ENCODE results near the gene ARHGAP27.

ARHGAP27 gene

GRCh38 chr17:45405250-45406086, 27.2 kb downstream of the ARHGAP27 start:
- no peak for DNase-seq

DNA sequence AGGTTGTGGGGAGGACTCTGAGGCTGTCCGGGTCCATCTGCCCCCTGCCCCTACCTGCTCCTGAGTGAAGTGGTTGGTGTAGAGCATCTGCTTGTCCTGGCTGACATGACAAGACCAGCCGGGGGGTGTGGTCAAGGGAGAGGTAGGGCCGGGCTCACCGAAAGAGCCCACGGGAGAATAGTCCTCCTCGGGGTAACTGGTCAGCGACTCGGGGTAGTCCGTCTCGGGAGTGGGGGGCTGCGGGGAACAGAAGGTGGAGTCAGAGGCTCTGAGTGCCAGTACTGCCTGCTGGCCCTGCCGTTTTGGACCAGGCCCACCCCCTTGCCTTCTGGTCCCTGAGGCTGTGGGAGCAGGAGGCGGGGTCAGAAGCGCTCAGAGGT, 27.8 kb downstream of the ARHGAP27 start:
- DNase-seq = no peak

- DNase-seq = no peak
Measured at GRCh38 chr17:45403906-45404490, 28.7 kb downstream of the ARHGAP27 start.

DNA sequence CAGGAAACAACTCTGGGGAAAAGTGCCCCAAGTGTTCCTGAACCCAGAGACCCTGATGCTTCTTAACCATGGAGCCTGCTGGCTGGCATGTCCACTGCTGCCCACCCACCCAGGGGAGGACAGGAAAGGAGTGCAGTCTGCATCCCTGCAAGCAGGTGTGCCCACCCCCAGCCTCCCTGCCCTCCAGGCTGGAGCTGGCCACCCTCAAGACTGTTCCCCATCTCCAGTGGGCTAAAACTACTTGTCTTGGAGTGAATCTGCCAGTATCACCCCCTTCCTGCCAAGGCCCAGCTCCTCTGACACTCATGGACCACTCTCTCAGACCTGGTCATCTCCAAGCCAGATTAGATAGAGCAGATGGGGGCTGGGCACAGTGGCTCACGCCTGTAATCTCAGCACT, 29.8 kb downstream of the ARHGAP27 start:
- DNase-seq = no peak

GRCh38 chr17:45398800-45399199, 33.9 kb downstream of the ARHGAP27 start:
- no peak for DNase-seq

DNA sequence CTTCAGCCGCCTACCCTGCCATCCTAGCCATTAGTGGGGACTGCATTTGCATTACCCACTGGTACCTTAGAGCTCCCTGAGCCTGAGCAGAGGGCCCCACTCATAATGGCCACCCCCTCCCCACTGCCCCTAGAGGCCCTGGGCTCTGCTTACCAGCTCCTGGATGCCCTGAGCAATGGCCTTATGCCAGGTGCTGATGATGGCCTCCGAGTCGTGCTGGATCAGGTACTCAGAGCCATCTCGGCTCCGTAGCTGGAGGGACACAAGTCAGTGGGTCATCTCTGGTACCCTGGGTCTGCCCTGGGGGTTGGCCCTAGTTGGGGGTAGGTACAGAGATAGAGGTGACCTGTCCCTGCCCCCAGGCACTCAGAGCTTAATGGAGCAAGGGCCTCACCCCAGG, 34.9 kb downstream of the ARHGAP27 start:
- DNase-seq = no peak

DNA sequence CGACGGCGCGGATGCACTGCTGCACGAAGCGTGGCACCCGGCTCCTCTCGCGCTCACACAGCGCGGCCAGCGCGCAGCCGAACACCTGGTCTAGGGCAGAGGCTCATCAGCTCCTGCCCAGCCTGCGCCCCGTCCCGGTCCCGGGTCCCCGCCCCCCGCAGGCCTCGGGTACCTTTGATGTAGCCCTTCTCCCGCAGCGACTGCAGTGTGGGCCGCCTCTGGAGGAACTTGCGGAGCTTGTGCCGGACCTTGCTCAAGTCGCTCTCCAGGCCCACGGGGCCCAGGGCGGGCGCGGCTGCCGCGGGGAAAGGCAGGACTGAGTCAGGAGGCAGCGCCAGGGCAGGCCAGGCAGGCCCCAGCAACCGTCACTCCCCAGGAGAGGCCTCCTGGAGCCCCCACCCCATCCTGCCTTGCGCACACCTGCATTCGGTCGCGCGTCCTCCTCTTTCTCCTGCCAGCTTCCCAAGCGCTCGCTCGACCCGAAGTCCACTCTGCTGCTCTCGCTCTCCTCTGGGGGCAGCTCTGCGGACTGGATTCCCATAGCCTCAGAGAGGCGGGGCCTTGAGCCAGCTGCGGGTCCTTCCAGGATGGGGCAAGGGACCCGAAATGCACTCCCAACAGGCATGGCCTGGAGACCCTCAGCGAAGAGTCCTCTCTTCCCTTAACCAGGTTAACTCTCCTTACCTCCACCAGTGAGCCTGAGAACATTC, 36.0 kb downstream of the ARHGAP27 start:
- DNase-seq = no peak

- no peak for DNase-seq
Measured at GRCh38 chr17:45395569-45396415, 36.9 kb downstream of the ARHGAP27 start.

- peak; percentile 77 for DNase-seq
Measured at GRCh38 chr17:45394913-45395568, 37.6 kb downstream of the ARHGAP27 start.

DNA sequence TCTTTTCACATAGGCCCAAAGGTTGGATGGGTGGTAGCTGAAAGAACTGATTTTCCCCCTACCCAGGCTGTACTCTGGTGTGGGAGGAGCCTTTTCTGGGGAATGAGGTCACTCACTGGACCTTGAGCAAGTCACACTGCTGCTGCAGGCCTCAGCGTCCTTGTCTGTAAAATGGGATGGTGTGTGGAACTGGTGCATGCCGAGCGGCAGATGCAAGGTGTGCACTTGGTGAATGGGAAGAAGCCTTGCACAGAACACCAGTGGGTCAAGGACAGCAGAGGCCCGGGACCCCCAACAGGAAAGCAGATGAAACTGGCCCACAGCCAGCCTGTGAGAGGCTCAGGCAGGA, 38.1 kb downstream of the ARHGAP27 start:
- no peak for DNase-seq

GRCh38 chr17:45394091-45394490, 38.6 kb downstream of the ARHGAP27 start:
- DNase-seq = no peak

- DNase-seq = no peak
Measured at GRCh38 chr17:45393411-45393810, 39.3 kb downstream of the ARHGAP27 start.

GRCh38 chr17:45391918-45392317, 40.8 kb downstream of the ARHGAP27 start:
- no peak for DNase-seq

DNA sequence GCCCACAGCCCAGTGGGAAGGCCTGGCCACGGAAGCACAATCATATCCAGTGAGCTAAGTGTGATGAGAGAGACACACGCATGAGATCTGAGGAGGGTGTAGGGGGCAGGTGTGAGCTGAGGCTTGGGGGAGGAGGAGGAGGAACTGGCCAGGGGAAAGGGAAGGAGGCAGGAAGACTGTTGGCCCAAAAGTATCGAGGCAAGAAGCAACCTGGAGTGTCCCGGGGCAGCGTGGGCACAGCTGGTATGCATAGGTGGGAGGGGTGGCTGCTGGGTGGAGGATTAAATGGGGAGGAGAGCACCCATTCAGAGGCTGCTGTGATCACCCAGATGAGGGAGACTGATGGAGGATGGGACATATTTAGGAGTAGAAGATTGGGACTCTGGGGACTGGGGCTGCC, 41.4 kb downstream of the ARHGAP27 start:
- no peak for DNase-seq

DNA sequence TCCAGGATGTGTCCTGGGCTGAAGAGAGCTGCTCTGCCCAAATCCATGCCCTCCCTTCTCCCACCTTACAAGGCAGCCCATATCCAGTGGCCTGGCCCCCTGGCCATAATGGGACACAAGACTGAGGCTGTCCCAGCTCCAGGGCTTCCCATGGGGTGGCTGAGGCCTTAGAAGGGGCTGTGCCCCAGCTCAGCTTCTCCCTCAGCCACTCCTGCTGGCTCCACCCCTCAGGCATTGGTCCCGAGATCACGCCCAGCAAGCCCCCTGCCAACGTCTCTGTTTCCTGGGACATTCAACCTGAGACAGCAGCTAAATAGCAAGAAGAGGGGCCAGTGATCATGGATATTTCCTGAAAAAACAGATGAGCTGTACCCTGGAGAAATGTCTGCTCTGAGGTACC, 43.3 kb downstream of the ARHGAP27 start:
- DNase-seq = no peak

DNA sequence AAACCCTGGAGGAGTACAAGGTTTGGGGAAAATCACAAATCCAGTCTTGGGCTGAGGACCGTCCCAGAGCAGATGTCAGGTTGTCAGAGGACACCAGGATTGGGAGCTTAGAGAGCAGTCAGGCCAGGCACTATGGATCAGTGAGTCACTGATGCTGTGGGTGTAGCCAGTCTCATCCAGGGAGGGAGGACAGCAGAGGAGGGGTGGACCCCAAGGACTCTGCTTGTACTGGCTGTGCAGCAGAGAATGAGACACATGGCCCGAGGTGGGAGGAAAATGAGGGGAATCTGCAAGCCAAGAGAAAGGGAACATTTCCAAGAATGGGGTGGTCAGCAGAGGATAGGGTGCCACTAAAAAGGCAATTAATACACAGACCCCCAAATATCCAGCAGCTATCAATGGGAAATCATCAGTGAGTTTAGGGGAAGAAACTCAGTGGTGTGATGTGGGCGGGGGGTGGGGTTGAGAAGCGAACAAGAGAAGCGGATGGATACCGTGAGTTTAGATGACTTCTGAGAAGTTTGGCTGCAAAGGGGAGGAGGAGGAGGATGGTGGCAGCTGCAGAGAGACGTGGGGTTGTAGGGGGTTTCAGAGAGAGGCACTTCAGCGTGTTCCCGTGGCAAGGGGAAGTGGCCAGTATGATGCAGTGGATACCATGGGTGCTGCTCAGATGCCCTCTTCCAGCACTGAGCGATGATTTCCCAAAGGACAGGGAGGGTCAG, 43.9 kb downstream of the ARHGAP27 start:
- DNase-seq = no peak

- DNase-seq = no peak
Measured at GRCh38 chr17:45387739-45388138, 44.9 kb downstream of the ARHGAP27 start.

DNA sequence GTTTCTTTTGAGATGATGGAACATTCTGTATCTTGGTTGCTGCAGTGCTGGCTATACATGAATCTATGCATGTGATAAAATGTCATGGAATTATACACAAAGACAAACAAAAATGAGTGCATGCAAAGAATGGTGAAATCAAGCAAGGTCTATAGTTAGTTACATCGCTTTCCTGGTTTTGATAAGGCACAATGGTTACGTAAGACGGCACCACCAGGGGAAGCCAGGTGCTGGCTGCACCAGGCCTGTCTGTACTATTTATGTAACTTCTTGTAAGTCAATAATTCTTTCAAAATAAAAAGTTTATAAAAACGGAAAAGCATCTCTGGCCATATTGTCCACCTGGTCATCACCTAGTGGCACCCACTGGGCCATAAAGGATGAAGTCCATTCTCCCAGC, 46.5 kb downstream of the ARHGAP27 start:
- DNase-seq = no peak

DNA sequence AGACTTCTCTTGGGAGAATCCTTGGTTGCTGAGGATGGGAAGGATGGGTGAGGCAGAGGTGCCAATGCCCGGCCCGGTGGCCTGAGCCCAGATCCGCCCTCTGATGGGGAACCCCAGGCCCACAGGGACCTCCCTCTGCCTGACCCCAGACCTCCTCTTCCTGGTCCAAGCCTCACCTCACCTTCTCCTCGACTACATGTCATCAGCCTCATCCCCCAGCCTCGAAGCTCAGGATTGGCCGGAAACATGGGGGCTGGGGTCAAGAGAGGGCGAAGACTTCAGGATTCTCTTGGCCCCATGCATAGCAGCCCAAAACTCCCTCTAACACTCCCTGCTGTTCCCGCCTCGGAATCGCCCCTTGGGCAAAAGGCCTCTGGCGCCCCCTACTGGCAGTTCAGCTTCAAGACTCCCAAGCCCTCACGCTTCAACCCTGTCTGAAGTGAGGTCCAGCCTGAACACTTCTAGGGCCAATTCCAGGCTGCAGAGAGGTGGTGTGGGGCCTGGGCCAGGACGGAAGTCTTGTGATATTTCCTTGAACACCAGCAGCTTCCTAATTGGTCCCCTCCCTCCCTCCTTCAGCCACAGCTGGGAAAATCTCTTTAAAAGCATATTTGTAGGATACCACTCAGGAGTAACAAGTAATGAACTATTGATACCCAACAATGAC, 47.2 kb downstream of the ARHGAP27 start:
- peak; percentile 87 for DNase-seq

GRCh38 chr17:45384789-45385262, 47.8 kb downstream of the ARHGAP27 start:
- DNase-seq = no peak
